Fibroblast of peridontal ligament (primary cell): ENCODE data around the gene COQ5.
A peak's percentile ranks its signal among the peaks of the same experiment; 100 is the strongest.

Experiments used
- DNase-seq: peaks from one replicate; pipeline ENCODE4 v3.0.0-alpha.2; 2010; ENCODE audit errors: extremely low read depth

Gene COQ5

GRCh38 chr12:120453977-120454376 is 75.0 kb downstream of the COQ5 start:
- DNase-seq, result peak; percentile 21
